ENCODE results near the gene CCDC148. TPM values are rescaled to one million over a fixed set of nuclear protein-coding genes. Genes with fewer than 3 reads are reported as not detected.

The CCDC148 gene
- polyA plus RNA-seq, 3 donors, result not detected

GRCh38 chr2:158478816-158479215, 22.3 kb upstream of the CCDC148 start:
- Mint-ChIP-seq H3K27ac (no peak overlapping the region), H3K9me3 (no peaks in the 10 kb centered on the region), H3K27me3 (ENCODE audit: low read depth in 3 of 3) (no peaks in the 10 kb centered on the region), H3K4me1 (peaks cover 9% of the 10 kb centered on the region), H3K36me3 (peaks cover 0 to 5% of the 10 kb centered on the region in 2 donors), H3K4me3 (no peak overlapping the region)
- Histone ChIP-seq H3K4me3 (replicated peaks in 1 of 3; ENCODE audit: low read depth in 2 of 3, low read length in 3 of 3) (no peak overlapping the region), H3K36me3 (replicated peaks in 1 of 2; ENCODE audit: control insufficient read depth in 1 of 2, insufficient read depth in 2 of 2, low read length in 2 of 2) (no peaks in the 10 kb centered on the region), H3K4me1 (ENCODE audit: control insufficient read depth in 1 of 2, insufficient read depth in 2 of 2, low read length in 2 of 2) (no peaks in the 10 kb centered on the region), H2AFZ (ENCODE audit: insufficient read depth, low read depth, low read length, poor library complexity, severe bottlenecking) (no peak overlapping the region), H3K27ac (ENCODE audit: low read depth in 1 of 2, low read length in 2 of 2) (no peak overlapping the region), H3K4me2 (replicated peaks; ENCODE audit: extremely low read depth, low read length, poor library complexity, severe bottlenecking) (no peak overlapping the region), H4K20me1 (ENCODE audit: insufficient read depth, low read length) (no peaks in the 10 kb centered on the region), H3K79me2 (ENCODE audit: insufficient read depth, low read length) (no peaks in the 10 kb centered on the region), H3K27me3 (ENCODE audit: control insufficient read depth in 2 of 2, insufficient read depth in 2 of 2, low read length in 2 of 2) (no peaks in the 10 kb centered on the region), H3K9me3 (replicated peaks in 1 of 2; ENCODE audit: control insufficient read depth in 1 of 2, insufficient read depth in 1 of 2, low read length in 2 of 2) (no peaks in the 10 kb centered on the region), H3K9ac (ENCODE audit: insufficient read depth, low read length, poor library complexity, severe bottlenecking) (no peak overlapping the region)
- TF ChIP-seq CTCF (IDR thresholded peaks at IDR 0.05), result no peak
- no peak for DNase-seq
- WGBS (ENCODE audit: insufficient coverage), result no CpG with 5 or more reads among the region's 1 CpG
- intact Hi-C loops (cut with micrococcal nuclease), result no loop called here

- Mint-ChIP-seq H3K4me1 (peaks cover 9% of the 10 kb centered on the region), H3K27me3 (ENCODE audit: low read depth in 3 of 3) (no peaks in the 10 kb centered on the region), H3K27ac (no peak overlapping the region), H3K9me3 (no peaks in the 10 kb centered on the region), H3K4me3 (no peak overlapping the region), H3K36me3 (peaks cover 0 to 6% of the 10 kb centered on the region in 2 donors)
- intact Hi-C loops (cut with micrococcal nuclease), result no loop called here
- Histone ChIP-seq H2AFZ (ENCODE audit: insufficient read depth, low read depth, low read length, poor library complexity, severe bottlenecking) (no peak overlapping the region), H3K36me3 (replicated peaks in 1 of 2; ENCODE audit: control insufficient read depth in 1 of 2, insufficient read depth in 2 of 2, low read length in 2 of 2) (no peaks in the 10 kb centered on the region), H3K9ac (ENCODE audit: insufficient read depth, low read length, poor library complexity, severe bottlenecking) (no peak overlapping the region), H3K4me1 (ENCODE audit: control insufficient read depth in 1 of 2, insufficient read depth in 2 of 2, low read length in 2 of 2) (no peaks in the 10 kb centered on the region), H3K9me3 (replicated peaks in 1 of 2; ENCODE audit: control insufficient read depth in 1 of 2, insufficient read depth in 1 of 2, low read length in 2 of 2) (no peaks in the 10 kb centered on the region), H3K4me2 (replicated peaks; ENCODE audit: extremely low read depth, low read length, poor library complexity, severe bottlenecking) (no peak overlapping the region), H4K20me1 (ENCODE audit: insufficient read depth, low read length) (no peaks in the 10 kb centered on the region), H3K27me3 (ENCODE audit: control insufficient read depth in 2 of 2, insufficient read depth in 2 of 2, low read length in 2 of 2) (no peaks in the 10 kb centered on the region), H3K79me2 (ENCODE audit: insufficient read depth, low read length) (no peaks in the 10 kb centered on the region), H3K27ac (ENCODE audit: low read depth in 1 of 2, low read length in 2 of 2) (no peak overlapping the region), H3K4me3 (replicated peaks in 1 of 3; ENCODE audit: low read depth in 2 of 3, low read length in 3 of 3) (no peak overlapping the region)
- TF ChIP-seq CTCF (IDR thresholded peaks at IDR 0.05), result no peak
- no CpG with 5 or more reads among the region's 6 CpGs for WGBS (ENCODE audit: insufficient coverage)
- no peak for DNase-seq
Measured at GRCh38 chr2:158478237-158478636, 21.7 kb upstream of the CCDC148 start.
